GM12801 (cell line): Measurements from ENCODE around the gene HOXC5.

Source experiments
- CTCF ChIP-seq: IDR thresholded peaks from one replicate; pipeline ENCODE4 v1.5.1; 2011; ENCODE audit warnings: control low read depth; ENCODE audit not compliant: insufficient read length; ENCODE audit errors: extremely low read depth

Gene HOXC5

GRCh38 chr12:54054742-54055194 lies 21.9 kb downstream of the HOXC5 start:
- no peak for TF ChIP-seq CTCF

- TF ChIP-seq CTCF = no peak
These were observed 22.7 kb downstream of the HOXC5 start for GRCh38 chr12:54055552-54055951.

GRCh38 chr12:54056110-54056509 lies 23.3 kb downstream of the HOXC5 start:
- no peak for TF ChIP-seq CTCF

- no peak for TF ChIP-seq CTCF
These were observed 25.4 kb downstream of the HOXC5 start for GRCh38 chr12:54058128-54058768.

- no peak for TF ChIP-seq CTCF
These were observed 26.8 kb downstream of the HOXC5 start for GRCh38 chr12:54059668-54060067.

GRCh38 chr12:54060174-54060974 lies 27.5 kb downstream of the HOXC5 start:
- no peak for TF ChIP-seq CTCF

- TF ChIP-seq CTCF = no peak
These were observed 28.3 kb downstream of the HOXC5 start for GRCh38 chr12:54060975-54061778.
